ENCODE data around the gene GPAM.

Gene GPAM

DNA sequence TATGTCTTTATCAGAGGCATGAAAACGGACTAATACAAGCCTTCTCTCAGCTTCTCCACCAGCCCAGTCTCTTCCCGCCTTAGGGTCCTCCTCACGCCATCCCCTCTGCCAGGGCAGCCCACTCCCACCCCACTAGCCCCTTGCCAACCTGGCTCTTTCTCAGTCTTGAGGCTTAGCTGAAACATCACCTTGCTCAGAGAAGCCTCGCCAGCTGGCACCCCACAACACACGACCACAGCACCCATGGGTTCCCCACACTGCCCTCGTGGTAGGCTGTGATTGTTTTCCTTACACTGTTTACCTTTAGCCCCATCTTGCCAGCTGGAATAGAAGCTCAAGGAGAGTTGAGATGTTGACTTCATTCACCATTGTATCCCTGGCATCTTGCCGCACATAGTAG lies 44.4 kb downstream of the GPAM start:
- TF ChIP-seq, protein P1, sequence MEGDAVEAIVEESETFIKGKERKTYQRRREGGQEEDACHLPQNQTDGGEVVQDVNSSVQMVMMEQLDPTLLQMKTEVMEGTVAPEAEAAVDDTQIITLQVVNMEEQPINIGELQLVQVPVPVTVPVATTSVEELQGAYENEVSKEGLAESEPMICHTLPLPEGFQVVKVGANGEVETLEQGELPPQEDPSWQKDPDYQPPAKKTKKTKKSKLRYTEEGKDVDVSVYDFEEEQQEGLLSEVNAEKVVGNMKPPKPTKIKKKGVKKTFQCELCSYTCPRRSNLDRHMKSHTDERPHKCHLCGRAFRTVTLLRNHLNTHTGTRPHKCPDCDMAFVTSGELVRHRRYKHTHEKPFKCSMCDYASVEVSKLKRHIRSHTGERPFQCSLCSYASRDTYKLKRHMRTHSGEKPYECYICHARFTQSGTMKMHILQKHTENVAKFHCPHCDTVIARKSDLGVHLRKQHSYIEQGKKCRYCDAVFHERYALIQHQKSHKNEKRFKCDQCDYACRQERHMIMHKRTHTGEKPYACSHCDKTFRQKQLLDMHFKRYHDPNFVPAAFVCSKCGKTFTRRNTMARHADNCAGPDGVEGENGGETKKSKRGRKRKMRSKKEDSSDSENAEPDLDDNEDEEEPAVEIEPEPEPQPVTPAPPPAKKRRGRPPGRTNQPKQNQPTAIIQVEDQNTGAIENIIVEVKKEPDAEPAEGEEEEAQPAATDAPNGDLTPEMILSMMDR (IDR thresholded peaks at IDR 0.05; ENCODE audit: insufficient read depth, low read length, poor library complexity, severe bottlenecking) = no peak
- no peaks in the 10 kb centered on the region; the same call in none of the 2 replicates for H3K36me3 ChIP-seq (ENCODE audit: control insufficient read depth, insufficient read depth, low read length)
- H3K4me3 ChIP-seq (replicated peaks; ENCODE audit: low read depth, low read length) = no peak overlapping the region
- H3K27me3 ChIP-seq (replicated peaks; ENCODE audit: control insufficient read depth, insufficient read depth, low read length) = no peaks in the 10 kb centered on the region
- DNase-seq (ENCODE audit: extremely low read depth, insufficient read length) = no peak

DNA sequence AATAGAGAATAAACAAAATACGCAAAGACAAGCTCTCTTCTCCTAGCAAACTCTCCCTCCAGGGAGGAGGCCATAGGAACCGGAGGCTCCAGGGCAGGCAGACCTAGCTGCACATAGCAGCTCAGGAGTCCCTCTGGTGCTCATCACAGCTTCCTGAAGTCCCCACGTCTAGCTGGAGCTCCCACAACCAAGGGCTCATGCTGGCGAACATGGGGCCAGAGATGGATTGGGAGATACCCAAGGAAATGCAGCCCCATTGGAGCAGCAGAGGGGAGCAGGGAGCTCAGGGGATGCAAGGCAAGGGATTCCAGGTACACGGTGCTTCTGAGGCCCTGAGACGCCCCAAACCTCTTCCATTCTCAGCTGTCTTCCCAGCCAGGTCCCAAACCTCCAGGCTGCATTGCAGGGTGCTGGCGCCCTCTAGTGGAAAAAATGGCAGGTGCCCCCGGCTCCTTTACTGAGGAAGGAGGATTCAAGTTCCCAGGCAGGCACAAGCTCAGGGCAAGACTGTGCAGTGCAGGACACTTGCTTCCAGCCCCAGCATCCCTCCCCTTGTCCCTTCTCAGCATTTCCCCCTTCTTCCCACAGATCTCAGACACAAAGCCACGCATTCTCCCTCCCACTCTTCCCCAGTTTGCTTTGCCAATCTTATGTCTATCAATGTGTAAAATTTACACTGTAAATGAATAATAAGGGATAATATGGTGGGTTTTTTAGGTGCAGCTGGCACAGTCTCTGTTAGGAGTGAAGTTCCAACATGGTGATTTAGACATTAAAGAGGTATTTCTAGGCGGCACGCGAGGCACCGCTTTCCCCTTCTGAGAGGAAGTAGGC lies 46.2 kb downstream of the GPAM start:
- DNase-seq (ENCODE audit: extremely low read depth, insufficient read length) = peak; percentile 22
- TF ChIP-seq, protein P1 (IDR thresholded peaks at IDR 0.05; ENCODE audit: insufficient read depth, low read length, poor library complexity, severe bottlenecking) = peak; percentile 94
- Histone ChIP-seq H3K4me3 (replicated peaks; ENCODE audit: low read depth, low read length) (no peak overlapping the region), H3K36me3 (ENCODE audit: control insufficient read depth, insufficient read depth, low read length) (no peaks in the 10 kb centered on the region; the same call in 1 of the 2 replicates), H3K27me3 (replicated peaks; ENCODE audit: control insufficient read depth, insufficient read depth, low read length) (no peaks in the 10 kb centered on the region)

- TF ChIP-seq, protein P1 (IDR thresholded peaks at IDR 0.05; ENCODE audit: insufficient read depth, low read length, poor library complexity, severe bottlenecking) = no peak
- Histone ChIP-seq H3K36me3 (ENCODE audit: control insufficient read depth, insufficient read depth, low read length) (no peaks in the 10 kb centered on the region; the same call in 1 of the 2 replicates), H3K27me3 (replicated peaks; ENCODE audit: control insufficient read depth, insufficient read depth, low read length) (no peaks in the 10 kb centered on the region), H3K4me3 (replicated peaks; ENCODE audit: low read depth, low read length) (no peak overlapping the region)
- no peak for DNase-seq (ENCODE audit: extremely low read depth, insufficient read length)
These were observed 46.9 kb downstream of the GPAM start for GRCh38 chr10:112136486-112137153.

- TF ChIP-seq, protein P1 (IDR thresholded peaks at IDR 0.05; ENCODE audit: insufficient read depth, low read length, poor library complexity, severe bottlenecking) = no peak
- DNase-seq (ENCODE audit: extremely low read depth, insufficient read length) = no peak
- Histone ChIP-seq H3K27me3 (replicated peaks; ENCODE audit: control insufficient read depth, insufficient read depth, low read length) (no peaks in the 10 kb centered on the region), H3K4me3 (replicated peaks; ENCODE audit: low read depth, low read length) (no peak overlapping the region), H3K36me3 (ENCODE audit: control insufficient read depth, insufficient read depth, low read length) (no peaks in the 10 kb centered on the region; the same call in 1 of the 2 replicates)
These were observed 48.0 kb downstream of the GPAM start for GRCh38 chr10:112135604-112136003.

DNA sequence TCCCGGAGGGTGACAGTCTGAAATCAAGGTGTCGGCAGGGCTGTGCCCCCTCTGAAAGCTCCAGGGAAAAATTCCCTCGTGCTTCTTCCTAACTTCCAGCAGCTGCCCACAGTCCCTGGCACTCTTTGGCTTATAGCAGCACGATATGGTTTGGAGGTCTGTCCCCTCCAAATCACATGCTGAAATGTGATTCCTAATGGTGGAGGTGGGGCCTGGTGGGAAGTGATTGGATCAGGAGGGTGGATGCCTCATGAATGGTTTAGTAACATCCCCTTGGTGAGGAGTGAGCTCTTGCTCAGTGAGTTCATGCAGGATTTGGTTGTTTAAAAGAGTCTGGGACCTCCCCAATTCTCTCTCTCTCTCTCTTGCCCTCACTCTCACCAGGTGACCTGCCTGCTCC lies 51.1 kb downstream of the GPAM start:
- TF ChIP-seq, protein P1 (IDR thresholded peaks at IDR 0.05; ENCODE audit: insufficient read depth, low read length, poor library complexity, severe bottlenecking) = no peak
- no peaks in the 10 kb centered on the region for H3K27me3 ChIP-seq (replicated peaks; ENCODE audit: control insufficient read depth, insufficient read depth, low read length)
- no peak overlapping the region for H3K4me3 ChIP-seq (replicated peaks; ENCODE audit: low read depth, low read length)
- no peaks in the 10 kb centered on the region; the same call in 1 of the 2 replicates for H3K36me3 ChIP-seq (ENCODE audit: control insufficient read depth, insufficient read depth, low read length)
- no peak for DNase-seq (ENCODE audit: extremely low read depth, insufficient read length)

Data from GM06990 (cell line).